Inflammatory macrophage treated with lipopolysaccharide for 4 hours (primary cell): Measurements from ENCODE around the gene CADM1.

Experiments used
- DNase-seq: peaks from one replicate; pipeline ENCODE4 v3.0.0-alpha.2; 2020

Gene CADM1

DNA sequence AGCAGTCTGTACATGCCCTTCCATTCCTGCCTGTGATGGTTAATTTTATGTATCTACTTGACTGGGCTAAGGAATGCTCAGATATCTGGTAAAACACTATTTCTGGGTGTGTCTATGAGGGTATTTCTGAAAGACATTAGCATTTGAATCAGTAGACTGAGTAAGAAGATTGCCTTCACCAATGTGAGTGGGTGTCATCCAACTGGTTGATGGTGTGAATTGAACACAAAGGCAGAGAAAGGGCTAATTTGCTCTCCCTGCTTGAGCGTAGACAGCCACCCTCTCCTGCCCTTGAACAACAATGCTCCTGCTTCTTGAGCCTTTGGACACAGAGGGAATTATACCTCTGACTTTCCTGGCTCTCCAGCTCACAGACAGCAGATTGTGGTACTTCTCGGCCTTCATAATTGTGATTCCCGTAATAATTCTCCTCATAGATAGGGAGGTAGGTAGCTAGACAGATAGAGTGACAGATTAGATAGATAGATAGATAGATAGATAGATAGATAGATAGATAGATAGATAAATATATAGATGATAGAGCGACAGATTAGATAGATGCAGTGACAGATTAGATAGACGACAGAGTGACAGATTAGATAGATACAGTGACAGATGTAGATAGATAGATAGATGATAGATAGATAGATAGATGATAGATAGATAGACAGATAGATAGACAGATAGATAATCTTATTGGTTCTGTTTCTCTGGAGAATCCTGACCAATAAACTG is 370.6 kb downstream of the CADM1 start:
- no peak for DNase-seq

DNA sequence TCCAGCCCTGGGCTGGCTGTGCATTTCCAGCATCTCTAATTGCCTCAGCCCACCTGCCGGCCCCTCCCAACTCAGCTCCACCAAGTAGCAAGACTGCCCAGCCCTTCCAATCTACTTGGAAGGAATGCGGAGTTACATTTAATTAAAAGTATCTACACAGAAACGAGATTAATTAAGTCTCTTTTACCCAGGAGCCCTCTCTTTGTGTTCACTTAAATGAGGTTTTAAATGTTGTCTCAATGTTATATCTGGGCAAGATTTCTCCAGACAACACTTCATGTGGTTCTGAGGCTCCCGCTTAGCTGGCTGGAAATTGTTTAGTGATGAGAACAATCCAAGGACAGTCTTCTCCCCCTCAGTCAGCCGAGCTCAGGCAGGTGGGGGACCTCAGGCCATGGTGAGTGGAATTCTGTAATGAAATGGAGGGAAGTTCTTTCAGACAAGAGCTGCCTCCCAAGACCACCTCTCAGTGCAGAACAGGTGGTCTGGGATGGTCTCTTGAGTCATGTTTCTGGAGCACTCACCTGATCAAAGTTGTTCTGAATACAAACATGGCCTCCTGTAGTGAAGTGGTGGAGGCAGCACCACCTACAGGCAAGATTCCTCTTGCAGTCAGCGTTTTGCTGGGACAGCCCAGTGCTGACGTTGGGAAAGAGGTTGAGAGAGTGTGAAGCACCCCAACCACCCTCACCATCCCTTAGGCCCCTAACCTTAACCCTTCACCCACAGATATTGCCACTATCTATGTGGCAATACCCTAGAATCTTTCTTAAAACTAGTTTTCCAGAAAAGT is 371.6 kb downstream of the CADM1 start:
- no peak for DNase-seq

DNA sequence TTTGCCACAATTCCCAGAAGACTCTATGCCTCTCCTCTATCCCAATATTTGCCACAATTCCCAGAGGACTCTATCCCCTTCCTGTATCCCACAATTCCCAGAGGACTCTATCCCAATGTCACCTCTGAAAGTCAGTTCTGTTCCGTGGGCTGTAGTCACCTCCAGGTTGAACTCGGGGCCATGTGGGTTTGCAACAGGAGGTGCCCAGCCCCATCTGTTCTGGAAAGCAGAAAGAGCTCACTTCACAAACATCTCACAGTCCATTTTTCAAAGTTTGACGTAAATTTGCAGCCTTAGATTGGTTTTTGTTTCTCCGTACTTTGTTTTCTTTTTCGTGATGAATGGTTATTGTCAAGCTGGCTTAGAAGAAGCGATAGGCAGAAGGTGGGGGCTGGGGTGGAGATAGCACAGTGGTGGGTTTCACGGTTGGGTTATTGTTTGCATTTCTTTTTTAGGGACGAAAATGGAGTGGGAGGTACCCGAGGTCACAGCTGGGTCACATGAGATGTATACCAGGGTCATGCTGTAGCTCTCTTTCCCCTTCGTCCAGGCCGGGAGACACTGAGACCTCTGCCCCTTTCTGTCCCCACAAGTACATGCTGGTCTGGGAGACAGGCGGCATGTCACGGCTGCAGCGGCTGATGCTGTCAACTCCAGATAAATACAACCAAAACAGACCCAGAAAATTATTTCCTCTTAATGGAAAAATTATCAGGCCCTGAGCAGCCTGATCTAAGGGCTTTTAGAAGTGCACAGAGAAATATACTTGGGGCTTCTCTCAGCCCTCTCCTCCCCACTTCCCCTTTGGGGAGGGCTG is 374.5 kb downstream of the CADM1 start:
- DNase-seq: no peak

DNA sequence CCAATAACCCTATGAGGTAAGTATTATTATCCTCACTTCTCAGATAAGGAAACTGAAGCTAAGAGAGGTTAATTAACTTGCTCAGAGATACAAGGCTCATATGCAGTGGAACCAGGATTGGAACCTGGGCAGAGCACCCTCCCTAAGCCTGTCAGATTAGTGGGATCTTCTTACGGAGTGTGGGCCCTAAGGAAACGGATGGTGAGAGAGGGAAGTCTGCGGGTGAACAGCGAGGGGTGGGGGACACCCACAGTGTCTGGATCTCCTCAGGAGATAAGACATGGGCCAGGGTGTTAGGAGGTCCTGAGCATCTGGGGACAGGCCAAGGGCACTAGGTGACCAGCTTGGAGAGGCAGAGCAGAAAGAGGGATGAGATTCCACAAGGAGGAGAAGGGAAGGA is 376.0 kb downstream of the CADM1 start:
- DNase-seq: no peak

DNA sequence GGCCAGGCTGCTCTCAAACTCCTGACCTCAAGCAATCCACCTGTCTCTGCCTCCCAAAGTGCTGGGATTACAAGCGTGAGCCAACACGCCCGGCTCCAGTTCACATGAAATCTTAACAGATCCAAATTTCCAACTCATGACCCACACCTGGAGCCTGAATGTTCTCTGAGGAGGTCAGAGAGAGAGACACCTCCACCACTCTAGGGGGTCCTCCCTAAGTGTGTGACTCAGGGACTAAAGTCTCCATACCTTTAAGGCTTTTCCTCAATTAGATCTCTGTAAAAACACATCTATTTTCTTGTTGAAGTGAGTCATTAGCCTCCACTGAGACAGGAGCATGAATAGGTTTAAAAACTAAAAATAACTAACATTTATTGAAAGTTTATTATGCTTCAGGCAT is 376.4 kb downstream of the CADM1 start:
- no peak for DNase-seq

DNA sequence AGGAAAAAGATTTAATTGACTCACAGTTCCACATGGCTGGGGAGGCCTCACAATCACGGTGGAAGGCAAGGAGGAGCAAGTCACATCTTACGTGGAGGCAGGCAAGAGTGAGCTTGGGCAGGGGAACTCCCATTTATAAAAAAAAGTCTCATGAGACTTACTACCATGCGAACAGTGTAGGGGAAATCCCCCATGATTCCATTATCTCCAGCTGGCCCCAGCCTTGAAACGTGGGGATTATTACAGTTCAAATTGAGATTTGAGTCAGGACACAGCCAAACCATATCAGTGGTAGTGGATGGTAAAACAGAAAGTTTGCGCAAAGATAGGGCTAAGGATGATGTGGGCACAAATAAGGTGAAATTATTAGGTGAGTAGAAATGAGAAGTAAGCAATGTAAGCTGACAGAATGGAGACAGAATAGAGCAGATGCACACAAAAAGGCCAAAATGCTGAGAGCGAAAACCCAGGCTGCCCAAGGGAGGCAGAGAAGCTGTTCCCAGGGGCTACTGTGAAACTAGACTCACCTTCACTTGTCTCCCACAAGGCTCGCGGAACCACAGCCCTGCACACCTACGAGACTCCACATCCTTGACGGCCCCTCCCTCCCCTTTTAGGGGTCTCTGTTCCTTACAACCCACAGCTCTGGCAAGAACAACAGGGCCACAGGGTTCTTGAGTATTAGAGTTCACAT is 377.6 kb downstream of the CADM1 start:
- DNase-seq: no peak

DNA sequence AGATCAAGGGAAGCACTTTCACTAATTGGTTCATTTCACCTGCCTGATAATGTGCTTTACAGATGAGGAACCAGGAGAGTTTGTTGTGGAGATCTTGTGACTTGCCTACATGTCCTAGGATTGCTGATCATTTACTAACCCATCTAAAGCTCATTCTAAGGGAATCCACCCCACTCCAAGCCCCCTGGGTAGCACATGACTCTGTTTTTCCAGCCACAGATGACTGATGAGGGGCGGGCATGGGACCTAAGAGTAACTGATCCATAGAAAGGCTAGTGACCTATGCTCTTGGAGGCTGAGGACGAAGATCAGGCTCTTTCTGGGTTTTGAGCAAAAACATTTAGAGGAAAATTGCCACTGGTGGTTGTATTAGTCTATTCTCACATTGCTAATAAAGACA is 378.1 kb downstream of the CADM1 start:
- no peak for DNase-seq

DNA sequence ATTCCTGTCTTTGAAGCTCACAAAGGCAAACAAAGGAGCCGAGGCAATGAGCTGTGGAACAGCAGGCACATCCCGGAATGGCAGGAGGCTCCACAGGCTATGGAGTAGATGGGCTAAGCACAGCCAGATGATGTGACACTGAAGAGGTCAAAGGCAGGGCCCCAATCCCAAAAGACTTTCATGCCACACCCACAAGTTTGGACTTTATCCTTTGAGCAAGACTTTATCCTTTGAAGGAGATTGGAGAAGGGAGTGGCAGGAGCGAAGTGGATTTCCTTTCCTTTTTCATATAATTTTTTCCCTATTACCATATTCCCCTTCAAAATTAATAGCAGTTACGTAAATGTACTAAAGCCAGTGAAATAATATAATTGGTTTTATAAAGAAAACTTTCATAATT is 379.4 kb downstream of the CADM1 start:
- no peak for DNase-seq

DNA sequence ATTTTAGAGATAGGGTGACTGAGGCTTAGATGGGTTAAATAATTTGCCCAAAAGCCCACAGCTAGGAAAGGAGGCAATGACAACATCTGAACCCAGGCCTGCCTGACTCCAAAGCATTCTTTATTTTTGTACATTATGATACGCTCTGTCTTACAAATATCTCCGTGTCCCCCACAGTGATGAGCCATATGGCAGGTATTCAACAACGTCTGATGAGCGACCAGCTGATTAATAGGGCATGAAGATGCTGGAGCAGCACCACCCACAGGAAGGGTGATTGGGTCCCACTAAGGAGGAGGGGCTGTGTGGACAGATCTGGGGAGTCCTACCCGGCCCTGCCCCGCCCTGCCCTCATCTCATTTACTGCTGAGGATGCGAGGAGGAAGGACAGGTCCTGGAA is 380.6 kb downstream of the CADM1 start:
- DNase-seq: no peak

DNA sequence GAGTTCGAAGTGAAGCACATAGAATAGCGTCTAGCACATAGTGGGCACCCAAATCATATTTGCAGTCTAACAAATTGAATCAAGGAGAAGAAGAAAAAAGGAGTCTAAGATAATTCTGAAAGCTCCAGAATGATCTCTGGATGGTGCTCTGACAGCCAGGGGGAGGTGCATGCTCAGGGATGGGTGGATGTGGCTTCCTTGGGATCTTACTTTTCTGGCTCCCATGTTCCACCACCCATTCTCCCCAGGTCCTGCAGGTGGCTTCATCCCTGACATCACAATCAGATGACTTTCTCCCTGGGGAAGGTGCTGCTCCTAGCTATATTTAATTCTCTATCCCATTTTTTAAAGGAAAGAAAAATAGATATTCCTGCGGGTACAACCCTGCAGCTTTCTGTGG is 381.9 kb downstream of the CADM1 start:
- no peak for DNase-seq
